GM21515 (cell line): ENCODE results near the gene BCAS1.

Experiments used
- ATAC-seq: cut with Tn5 transposase; IDR thresholded peaks from one replicate; pipeline ENCODE4 v1.9.1; 2021; ENCODE audit not compliant: unreplicated experiment

The BCAS1 gene

DNA sequence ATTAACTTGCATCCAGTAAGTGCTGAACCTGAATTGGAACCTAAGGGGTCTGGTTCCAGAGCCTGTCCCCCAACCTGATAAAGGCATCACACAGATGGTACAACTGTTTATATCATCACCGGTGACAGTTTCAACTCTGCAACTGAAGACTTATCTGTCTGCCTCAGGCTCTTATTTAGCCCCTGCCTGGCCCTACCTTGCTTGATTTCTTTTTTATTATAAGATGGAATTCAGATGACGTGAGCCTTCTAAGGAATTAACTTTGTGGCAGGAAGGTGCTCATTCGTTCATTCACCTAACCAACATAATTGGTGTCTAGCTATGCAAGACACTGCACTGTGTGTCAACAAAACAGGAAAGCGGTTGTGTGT is 175.0 kb downstream of the BCAS1 start:
- ATAC-seq = no peak

DNA sequence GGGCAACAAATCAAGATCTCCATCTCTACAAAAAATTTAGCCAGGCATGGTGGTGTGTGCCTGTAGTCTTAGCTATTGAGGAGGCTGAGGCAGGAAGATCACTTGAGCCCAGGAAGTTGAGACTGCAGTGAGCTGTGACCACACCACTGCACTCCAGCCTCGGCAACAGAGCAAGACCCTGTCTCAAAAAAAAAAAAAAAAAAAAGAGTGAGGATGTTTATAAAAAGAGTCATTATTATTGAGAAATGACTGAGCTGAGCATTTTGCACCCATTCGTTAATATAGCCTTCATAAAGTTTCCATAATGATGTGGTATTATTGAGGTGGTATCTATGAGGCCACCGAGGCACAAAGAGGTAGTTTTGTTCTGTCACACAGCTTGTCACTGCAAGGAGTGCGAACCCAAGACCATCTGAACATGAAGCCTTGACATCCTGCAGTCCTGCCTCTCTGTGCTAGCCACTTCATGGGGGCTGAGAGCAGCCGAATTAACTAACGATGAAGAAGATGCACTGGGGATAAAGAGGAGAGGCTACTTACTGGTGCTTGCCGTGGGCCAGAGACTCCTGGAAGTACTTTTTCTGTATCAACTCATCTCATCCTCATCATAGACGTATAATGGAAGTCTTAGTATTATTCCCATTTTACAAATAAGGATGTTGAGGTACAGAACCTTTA is 175.5 kb downstream of the BCAS1 start:
- ATAC-seq = no peak
